Measurements from ENCODE around the gene CLSTN2. TPM values are rescaled to one million over a fixed set of nuclear protein-coding genes. Genes with fewer than 3 reads are reported as not detected.

Gene CLSTN2
- total and polyA plus RNA-seq, 2 of the 13 experiments (the other 11 are each of a cell fraction or from before 2014, with no cell fraction given) = not detected

- Histone ChIP-seq H3K4me1 (ENCODE audit: insufficient read depth, low read length) (no peaks in the 10 kb centered on the region), H3K9me3 (ENCODE audit: low read length) (no peaks in the 10 kb centered on the region), H3K4me2 (ENCODE audit: low read depth, low read length) (no peak overlapping the region), H3K27me3 (ENCODE audit: control insufficient read depth in 1 of 2, insufficient read depth in 2 of 2, low read length in 2 of 2) (no peaks in the 10 kb centered on the region; a peak in 2 of 5 replicates), H3K9ac (ENCODE audit: insufficient read depth, low read depth, low read length) (no peak overlapping the region), H3K79me2 (ENCODE audit: insufficient read depth, low read length) (no peaks in the 10 kb centered on the region), H3K36me3 (replicated peaks in 1 of 2; ENCODE audit: control insufficient read depth in 1 of 2, insufficient read depth in 2 of 2, low read length in 2 of 2) (no peaks in the 10 kb centered on the region), H4K20me1 (ENCODE audit: insufficient read depth, low read length) (no peaks in the 10 kb centered on the region), H2AFZ (ENCODE audit: low read length) (no peak overlapping the region), H3K4me3 (replicated peaks in 1 of 3; ENCODE audit: insufficient read depth in 1 of 3, low read depth in 2 of 3, low read length in 3 of 3) (no peak overlapping the region), H3K27ac (ENCODE audit: extremely low read length, insufficient read depth, low read length) (no peak overlapping the region)
- DNase-seq (ENCODE audit: low spot score) (no peak), ATAC-seq (no peak), FAIRE-seq (no peak)
- intact Hi-C loops (cut with micrococcal nuclease; ENCODE audit: unreplicated experiment) = no loop called here
- TF ChIP-seq AHR (CRISPR knock-in tag; IDR thresholded peaks at IDR 0.05) (no peak), ETV6 (CRISPR knock-in tag; conservative IDR thresholded peaks at IDR 0.05) (no peak), HNRNPUL1 (IDR thresholded peaks at IDR 0.05; ENCODE audit: low read depth, low read length) (no peak), MLXIP (CRISPR knock-in tag; IDR thresholded peaks at IDR 0.05; ENCODE audit: borderline replicate concordance) (no peak), ARID4A (CRISPR knock-in tag; IDR thresholded peaks at IDR 0.05; ENCODE audit: borderline replicate concordance) (no peak), ZNF619 (CRISPR knock-in tag; IDR thresholded peaks at IDR 0.05) (no peak)
- no TSS peak for BruUV-seq (replicated peaks)
- CTCF ChIA-PET (ENCODE audit: low intra/inter-chr PET ratio, low total read pairs) = no interaction called here
- in situ Hi-C loops (cut with HindIII; ENCODE audit: extremely low pct_ligation_motif_present, low pct_unique_long_range_greater_than_20kb) = no loop called here
- POLR2A ChIA-PET = no interaction called here
- 11% methylated on average over 3 of the region's 5 CpGs for WGBS (ENCODE audit: low lambda C conversion rate)
These were observed 433.3 kb downstream of the CLSTN2 start for GRCh38 chr3:140368223-140368811.
